Measurements from ENCODE around the gene CD300LG.
"Not testable (repeated sequence)": the region's sequence is repeated elsewhere in the genome, so short reads cannot be mapped to it uniquely, and the experiment has no call there.

The CD300LG gene

DNA sequence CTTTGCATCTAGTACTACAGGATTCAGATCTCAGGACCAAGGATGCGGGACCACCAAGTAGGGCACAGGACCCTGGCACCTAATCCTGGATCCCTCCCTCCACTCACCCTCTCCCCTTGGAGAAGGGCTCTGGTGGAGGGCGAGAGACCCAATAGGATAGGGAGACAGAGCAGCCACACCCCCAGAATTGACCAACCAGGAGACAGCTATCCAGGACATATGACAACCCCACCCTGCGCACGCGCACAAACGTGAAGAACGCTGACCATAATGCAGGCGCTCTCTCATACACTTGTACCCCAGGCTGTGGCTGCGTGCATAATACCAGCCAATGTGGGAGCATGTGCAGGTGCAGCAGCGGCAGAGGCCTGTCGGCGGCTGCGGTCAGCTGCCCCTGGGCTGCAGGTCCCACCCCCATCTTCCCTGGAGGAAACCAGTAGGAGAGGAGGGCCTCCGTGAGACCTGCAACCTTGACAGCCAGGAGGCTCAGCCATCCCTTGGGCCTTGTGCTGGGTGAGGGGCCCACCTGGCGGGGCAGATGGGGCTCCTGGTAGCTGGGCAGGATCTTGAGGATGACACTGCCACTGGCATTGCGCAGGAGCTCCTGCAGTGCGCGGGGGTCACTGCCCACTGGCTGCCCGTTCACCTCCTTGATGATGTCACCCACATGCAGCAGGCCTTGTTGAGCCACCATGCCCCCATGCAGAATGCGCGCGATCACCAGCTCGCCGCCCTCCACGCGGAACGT, 35.0 kb downstream of the CD300LG start:
- DNase-seq (ENCODE audit: low read depth) = no peak
- TF ChIP-seq, protein P1, sequence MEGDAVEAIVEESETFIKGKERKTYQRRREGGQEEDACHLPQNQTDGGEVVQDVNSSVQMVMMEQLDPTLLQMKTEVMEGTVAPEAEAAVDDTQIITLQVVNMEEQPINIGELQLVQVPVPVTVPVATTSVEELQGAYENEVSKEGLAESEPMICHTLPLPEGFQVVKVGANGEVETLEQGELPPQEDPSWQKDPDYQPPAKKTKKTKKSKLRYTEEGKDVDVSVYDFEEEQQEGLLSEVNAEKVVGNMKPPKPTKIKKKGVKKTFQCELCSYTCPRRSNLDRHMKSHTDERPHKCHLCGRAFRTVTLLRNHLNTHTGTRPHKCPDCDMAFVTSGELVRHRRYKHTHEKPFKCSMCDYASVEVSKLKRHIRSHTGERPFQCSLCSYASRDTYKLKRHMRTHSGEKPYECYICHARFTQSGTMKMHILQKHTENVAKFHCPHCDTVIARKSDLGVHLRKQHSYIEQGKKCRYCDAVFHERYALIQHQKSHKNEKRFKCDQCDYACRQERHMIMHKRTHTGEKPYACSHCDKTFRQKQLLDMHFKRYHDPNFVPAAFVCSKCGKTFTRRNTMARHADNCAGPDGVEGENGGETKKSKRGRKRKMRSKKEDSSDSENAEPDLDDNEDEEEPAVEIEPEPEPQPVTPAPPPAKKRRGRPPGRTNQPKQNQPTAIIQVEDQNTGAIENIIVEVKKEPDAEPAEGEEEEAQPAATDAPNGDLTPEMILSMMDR (IDR thresholded peaks at IDR 0.05; ENCODE audit: control insufficient read depth, extremely low read depth, insufficient read depth) = no peak

DNA sequence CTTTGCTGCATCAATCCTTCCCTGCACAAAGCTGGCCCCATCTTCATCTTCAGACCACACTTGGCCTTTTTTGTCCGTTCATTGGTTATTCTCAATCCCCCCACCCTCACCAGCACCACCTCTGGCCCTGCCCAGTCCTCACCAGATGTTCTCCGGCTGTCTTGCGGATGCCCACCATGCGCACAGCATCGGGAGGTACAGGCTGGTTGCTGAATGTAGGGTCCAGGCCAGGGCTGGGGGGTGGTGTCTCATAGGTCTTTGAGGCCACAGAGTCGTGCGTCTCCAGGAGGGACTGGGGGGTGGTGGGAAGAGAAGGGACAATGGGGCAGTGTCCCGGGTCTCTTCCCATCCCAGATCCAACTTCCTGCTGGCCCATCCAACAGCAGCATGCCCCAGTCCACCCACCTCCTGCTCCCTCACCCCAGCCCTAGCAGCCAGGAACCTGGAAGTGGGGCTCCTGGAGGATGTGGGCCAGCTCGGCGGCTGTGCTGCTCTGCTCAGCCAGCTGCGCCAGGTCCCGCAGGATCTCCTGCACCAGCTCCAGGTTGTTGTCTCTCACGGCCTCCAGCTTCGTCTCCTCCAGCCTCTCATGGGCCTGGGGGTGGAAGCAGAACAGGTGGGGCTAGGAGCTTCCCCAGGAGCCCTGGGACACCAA, 35.9 kb downstream of the CD300LG start:
- TF ChIP-seq, protein P1 (IDR thresholded peaks at IDR 0.05; ENCODE audit: control insufficient read depth, extremely low read depth, insufficient read depth) = no peak
- DNase-seq (ENCODE audit: low read depth) = no peak
- H3K4me3 ChIP-seq (ENCODE audit: low read depth, low read length) = no peak overlapping the region

More for the DNA sequence above, 35.0 kb downstream of the CD300LG start:
- H3K4me3 ChIP-seq (ENCODE audit: low read depth, low read length) = no peak overlapping the region

DNA sequence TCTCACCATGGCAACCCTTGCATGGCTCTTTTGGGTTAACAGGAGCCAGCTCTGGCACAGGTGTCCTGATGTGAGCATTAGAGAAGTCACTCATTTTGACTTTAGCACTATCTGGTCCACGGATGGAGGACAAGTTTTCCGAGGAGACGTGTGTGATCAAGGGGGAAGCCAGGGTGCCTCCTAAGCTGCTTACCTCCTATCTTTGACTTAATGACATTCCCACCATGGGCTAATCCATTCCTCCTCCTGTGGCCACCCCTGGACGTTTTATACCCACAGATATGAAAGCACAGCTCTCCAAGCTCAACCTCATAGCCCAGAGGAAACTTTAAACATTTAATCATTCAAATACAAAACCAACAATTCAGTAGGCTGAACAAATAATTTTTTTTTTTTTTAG, 41.6 kb downstream of the CD300LG start:
- DNase-seq (ENCODE audit: low read depth) = no peak
- H3K4me3 ChIP-seq (ENCODE audit: low read depth, low read length) = no peak overlapping the region

DNA sequence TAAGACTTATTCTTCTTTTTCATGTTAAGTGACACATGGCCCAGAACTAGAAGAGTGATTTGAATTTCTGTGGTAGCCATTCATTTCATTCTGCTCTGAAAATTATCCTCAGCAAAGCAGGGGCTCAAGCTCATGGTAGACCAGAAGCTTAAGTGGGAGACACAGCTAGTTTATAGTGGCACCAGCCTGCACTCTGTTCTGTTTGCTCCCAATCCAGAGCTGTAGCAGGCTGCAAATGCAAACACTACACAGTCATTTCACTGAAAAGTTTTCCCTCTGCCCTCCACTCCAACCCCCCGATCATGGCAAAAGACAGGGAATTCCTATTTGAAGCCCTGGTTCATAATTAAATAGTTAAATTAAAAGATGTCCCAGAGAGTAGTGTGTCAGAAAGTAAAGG, 43.3 kb downstream of the CD300LG start:
- no peak overlapping the region for H3K4me3 ChIP-seq (ENCODE audit: low read depth, low read length)
- no peak for DNase-seq (ENCODE audit: low read depth)
- TF ChIP-seq, protein P1 (IDR thresholded peaks at IDR 0.05; ENCODE audit: control insufficient read depth, extremely low read depth, insufficient read depth) = no peak

More for the DNA sequence above, 41.6 kb downstream of the CD300LG start:
- TF ChIP-seq, protein P1 (IDR thresholded peaks at IDR 0.05; ENCODE audit: control insufficient read depth, extremely low read depth, insufficient read depth) = no peak

DNA sequence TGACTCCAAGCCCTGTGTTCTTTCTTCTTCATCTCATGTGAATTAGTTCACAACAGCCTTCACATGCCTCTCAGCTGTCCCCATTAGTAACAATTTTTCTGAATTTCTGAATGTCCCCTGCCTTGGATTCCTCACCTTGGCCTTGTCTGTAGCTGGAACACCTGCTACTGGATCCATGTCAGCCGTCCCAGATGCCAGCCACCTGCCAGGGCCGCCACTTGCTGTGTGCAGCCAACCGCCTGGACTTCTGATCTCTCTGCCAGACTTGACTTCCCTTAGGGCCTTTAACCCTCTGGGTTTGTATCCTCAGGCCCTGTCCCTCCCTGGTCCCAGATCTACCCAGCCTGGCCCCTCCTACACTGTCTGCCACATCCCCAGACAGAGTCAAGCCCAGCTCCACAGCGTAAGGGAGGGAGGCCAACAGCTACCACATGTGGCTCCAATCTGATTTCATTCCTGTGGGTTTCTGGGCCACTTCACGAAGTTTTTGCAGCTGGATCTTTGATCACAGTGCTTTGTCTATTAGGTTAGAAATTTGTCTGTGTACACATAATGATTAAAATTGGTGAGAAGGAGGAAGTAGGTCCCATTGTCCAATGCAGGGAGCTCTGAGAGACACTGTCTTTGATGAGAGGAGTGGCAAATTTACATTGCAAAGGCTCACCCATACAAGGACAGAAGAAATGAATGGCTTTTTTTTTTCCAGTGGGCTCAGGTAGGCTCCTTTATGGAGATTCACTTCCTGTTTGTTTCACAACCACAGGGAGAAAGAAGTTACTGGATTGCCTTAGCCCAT, 45.1 kb downstream of the CD300LG start:
- DNase-seq (ENCODE audit: low read depth) = no peak
- TF ChIP-seq, protein P1 (IDR thresholded peaks at IDR 0.05; ENCODE audit: control insufficient read depth, extremely low read depth, insufficient read depth) = no peak

DNA sequence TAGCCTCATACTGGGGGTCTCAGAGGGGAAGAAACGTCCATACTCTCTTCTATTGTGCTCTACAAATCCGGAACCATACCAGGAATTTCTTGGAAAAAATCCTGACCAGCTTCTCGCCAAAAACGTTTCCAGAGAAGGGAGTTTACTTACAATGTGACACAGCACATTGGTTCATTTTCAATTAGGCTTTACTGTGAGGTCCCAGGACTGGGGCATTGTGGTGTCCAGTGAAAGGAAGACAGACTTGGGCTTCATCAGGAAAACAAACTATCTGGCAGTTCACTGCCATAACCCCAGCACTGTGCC, 45.6 kb downstream of the CD300LG start:
- no peak overlapping the region for H3K4me3 ChIP-seq (ENCODE audit: low read depth, low read length)
- DNase-seq (ENCODE audit: low read depth) = no peak
- TF ChIP-seq, protein P1 (IDR thresholded peaks at IDR 0.05; ENCODE audit: control insufficient read depth, extremely low read depth, insufficient read depth) = no peak

More for the DNA sequence above, 45.1 kb downstream of the CD300LG start:
- no peak overlapping the region for H3K4me3 ChIP-seq (ENCODE audit: low read depth, low read length)

DNA sequence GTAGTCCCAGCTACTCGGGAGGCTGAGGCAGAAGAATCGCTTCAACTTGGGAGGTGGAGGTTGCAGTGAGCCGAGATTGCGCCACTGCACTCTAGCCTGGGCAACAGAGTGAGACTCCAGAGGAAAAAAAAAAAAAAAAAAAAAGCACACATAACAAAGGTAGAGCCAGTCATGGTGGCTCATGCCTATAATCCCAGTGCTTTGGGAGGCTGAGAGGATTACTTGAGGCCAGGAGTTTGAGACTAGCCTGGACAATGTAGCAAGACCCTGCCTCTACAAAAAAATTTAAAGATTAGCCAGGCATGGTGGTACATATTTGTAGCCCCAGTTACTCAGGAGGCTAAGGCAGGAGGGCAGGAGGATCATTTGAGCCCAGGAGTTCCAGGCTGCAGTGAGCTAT, 47.5 kb downstream of the CD300LG start:
- DNase-seq (ENCODE audit: low read depth); H3K4me3 ChIP-seq (ENCODE audit: low read depth, low read length): not testable (repeated sequence)

All from LNCaP clone FGC (cell line).